Lower leg skin (tissue), 3 donors: ENCODE results near the gene PPP2CA.

Experiments
- CTCF ChIP-seq, 3 donors: fragments of 450-650 bp; IDR thresholded peaks; one replicate each; pipeline ENCODE4 v1.5.1; 2016; ENCODE audit warnings: antibody characterized with exemption in 3 of 3, mild to moderate bottlenecking in 3 of 3, moderate library complexity in 2 of 3
- POLR2A ChIP-seq, 2 donors: fragments of 450-650 bp; IDR thresholded peaks; one replicate each; pipeline ENCODE4 v1.6.1; 2016 to 2017; ENCODE audit warnings: antibody characterized with exemption in 2 of 2, mild to moderate bottlenecking in 1 of 2, moderate library complexity in 1 of 2

DNA sequence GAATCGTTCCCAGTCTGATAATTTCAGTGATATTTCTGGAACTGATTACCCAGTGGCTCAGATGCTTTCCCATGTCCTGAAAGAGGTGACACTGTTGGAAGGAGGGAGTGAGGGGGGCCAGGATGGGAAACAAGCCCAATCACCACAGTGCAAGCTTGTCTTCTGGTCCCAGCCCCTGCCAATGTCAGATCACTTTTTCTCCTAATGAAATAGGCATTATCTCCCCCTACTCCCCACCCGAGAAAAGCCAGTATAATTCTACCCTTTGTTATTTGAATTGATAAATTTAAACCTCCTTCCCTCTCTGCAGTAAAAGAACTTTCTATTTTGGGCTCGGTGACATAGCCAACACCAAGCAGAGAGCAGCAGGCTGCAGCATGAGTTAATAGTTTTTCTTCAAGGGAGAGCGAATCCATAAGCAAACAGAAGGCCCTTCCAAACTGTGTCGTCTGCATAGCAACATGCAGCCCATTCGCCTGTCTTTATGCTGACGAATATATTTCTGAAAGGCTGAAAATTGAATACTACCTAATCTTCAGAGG is 14.6 kb upstream of the PPP2CA start:
- TF ChIP-seq CTCF (IDR thresholded peaks at IDR 0.05) (no peak), POLR2A (IDR thresholded peaks at IDR 0.05) (no peak)
